Peyer's patch (tissue), 4 donors: ENCODE measurements around the gene PDCD2L.

Experiments
- POLR2A ChIP-seq, 2 donors: fragments of 450-650 bp; IDR thresholded peaks; one replicate each; pipeline ENCODE4 v1.5.1; 2017; ENCODE audit warnings: antibody characterized with exemption in 2 of 2, mild to moderate bottlenecking in 2 of 2, moderate library complexity in 2 of 2
- TF ChIP-seq, protein P1 (sequence below), 6 experiments: fragments of 450-650 bp in 4 of 6; fragments of 200-600 bp in 2 of 6; sonication (generic) in 1 of 6; IDR thresholded peaks; one replicate each; pipeline ENCODE4 v1.5.1; 2017 to 2019; ENCODE audit warnings: antibody characterized with exemption in 6 of 6, mild to moderate bottlenecking in 3 of 6, moderate library complexity in 1 of 6

GRCh38 chr19:34430738-34431625 is 26.8 kb downstream of the PDCD2L start:
- TF ChIP-seq, protein P1, sequence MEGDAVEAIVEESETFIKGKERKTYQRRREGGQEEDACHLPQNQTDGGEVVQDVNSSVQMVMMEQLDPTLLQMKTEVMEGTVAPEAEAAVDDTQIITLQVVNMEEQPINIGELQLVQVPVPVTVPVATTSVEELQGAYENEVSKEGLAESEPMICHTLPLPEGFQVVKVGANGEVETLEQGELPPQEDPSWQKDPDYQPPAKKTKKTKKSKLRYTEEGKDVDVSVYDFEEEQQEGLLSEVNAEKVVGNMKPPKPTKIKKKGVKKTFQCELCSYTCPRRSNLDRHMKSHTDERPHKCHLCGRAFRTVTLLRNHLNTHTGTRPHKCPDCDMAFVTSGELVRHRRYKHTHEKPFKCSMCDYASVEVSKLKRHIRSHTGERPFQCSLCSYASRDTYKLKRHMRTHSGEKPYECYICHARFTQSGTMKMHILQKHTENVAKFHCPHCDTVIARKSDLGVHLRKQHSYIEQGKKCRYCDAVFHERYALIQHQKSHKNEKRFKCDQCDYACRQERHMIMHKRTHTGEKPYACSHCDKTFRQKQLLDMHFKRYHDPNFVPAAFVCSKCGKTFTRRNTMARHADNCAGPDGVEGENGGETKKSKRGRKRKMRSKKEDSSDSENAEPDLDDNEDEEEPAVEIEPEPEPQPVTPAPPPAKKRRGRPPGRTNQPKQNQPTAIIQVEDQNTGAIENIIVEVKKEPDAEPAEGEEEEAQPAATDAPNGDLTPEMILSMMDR (IDR thresholded peaks at IDR 0.05): peak; percentile 31 to 58 (median 47)
- TF ChIP-seq POLR2A (IDR thresholded peaks at IDR 0.05): no peak
